Posterior cingulate gyrus (tissue), 11 donors: ENCODE data around the gene PEAR1.

Source experiments
- DNase-seq, 10 donors: peaks; one replicate each; pipeline versions ENCODE4 v3.0.0 to v3.0.0-alpha.2; 2020 to 2021; ENCODE audit warnings: mixed read lengths in 3 of 10
- intact Hi-C: fragments of 100-400 bp; cut with DNase I; formaldehyde crosslinking; loops from one replicate; pipeline ENCODE4 v1.15.1; 2023

The PEAR1 gene

DNA sequence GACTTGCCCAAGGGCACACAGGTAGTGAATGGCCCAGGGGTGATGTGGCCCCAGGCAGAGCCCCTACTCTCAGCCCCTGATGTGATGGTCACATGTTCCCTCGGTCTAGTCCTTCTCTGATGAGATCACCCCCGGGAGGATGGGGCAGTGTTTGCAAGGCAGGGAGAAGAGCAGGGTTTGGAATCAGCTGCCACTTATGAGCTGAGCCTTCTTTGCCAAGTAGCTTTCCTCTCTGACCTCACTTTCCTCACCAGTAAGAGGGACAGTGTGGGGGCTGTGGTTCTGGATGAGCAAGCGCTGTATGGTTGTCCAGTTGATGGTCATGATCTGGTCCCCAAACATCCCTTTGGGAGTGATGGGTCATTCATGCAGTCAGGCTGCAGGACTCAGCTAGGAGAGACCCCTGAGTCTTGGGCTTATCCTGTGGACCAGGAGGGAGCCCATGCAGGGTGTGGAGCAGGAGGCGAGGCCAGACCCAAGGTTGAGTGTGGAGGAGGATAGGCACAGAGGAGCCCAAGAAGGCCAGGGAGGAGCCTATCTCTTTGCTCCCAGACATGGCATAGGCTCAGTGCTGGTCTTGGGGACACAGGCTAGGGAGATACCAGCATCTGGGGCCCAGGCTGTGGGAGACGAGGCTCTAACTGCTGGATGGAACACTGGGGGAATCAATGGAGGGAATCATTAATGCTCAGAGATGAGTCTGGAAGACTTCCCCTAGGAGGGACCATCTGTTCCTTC lies 15.9 kb upstream of the PEAR1 start:
- DNase-seq, result no peak
- intact Hi-C loops, result no loop called here

DNA sequence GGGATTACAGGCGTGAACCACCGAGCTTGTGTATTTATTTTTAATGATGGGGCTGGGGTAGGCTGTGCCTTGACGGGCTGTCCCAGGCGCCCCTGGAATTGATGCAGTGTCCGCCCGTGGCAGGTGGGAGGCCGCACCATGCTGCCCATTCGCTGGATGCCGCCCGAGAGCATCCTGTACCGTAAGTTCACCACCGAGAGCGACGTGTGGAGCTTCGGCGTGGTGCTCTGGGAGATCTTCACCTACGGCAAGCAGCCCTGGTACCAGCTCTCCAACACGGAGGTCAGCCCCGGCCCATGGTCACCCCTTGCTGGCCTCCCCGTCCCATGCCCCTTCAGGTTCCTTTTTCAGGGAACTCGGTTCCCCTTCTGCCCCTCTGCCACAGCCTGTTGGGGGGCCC lies 13.6 kb upstream of the PEAR1 start:
- intact Hi-C loops, result no loop called here
- DNase-seq, result no peak

DNA sequence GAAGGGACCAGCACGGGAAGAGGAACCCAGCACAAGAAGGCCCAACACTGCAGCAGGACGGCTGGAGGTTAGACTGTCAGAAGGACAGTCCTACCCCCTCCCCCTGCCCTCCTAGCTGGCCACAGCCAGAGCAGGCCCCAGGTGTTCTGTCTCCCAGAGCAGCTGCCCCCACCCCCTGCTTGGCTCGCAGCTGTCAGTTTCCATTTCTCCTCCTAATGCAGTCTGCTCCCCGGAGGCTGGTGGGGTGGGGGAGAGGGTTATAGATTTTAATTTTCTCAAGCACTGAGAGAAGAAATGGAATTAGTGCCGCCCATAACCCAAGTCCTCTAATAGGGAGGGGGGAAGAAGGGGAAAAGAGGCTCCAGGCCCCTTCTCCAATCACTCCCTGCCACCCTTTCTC lies 13.0 kb upstream of the PEAR1 start:
- intact Hi-C loops, result no loop called here
- DNase-seq, result no peak

DNA sequence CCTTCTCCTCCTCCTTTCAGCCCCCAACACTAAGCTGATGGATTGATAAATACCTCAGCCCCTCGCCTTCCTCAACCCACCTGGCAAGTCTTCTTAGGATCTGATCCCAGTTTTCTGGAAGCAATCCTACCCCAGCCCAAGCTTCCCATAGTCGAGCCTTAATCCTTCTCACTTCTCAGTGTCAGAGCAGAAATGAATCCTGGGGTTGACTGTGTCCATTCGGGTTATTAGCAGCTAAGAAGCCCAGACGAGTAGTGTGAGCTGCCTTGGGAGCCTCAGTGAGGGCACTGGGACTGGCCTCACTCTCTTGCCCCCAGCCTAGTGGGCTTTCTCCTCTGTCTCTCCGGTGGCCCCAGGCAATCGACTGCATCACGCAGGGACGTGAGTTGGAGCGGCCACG lies 12.4 kb upstream of the PEAR1 start:
- DNase-seq, result no peak
- intact Hi-C loops, result no loop called here

DNA sequence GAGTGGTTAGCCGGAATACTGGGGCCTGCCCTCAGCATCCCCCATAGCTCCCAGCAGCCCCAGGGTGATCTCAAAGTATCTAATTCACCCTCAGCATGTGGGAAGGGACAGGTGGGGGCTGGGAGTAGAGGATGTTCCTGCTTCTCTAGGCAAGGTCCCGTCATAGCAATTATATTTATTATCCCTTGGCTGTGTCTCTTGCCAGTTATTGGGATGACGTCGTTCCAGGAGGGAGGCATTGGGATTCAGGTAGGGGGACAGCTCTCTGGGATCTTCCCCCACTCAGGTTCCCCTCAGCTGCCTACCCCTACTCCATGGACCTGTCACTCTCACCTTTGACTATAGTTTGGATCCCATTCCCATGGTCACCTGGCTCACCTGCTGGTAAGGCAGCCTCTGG lies 11.9 kb upstream of the PEAR1 start:
- no peak for DNase-seq
- intact Hi-C loops, result no loop called here

DNA sequence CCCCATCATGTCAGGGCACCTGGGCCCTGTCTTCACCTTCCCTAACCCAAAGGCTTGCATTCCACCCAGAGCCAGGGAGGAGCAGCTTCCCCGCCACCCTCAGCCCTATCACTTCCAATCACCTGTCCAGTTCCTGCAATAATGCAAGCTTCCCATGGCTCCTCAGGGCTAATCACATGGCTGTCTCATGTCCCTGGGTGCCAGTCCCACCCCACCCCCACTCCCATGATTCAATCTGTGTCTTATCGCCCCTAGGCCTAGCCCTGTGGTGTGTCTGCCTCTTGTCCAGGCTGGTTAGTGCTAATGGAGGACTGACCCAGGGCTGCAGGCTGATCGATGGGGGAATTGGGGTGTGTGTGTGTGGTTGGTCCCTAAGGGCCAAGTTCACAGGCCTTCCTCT lies 11.0 kb upstream of the PEAR1 start:
- DNase-seq, result no peak

DNA sequence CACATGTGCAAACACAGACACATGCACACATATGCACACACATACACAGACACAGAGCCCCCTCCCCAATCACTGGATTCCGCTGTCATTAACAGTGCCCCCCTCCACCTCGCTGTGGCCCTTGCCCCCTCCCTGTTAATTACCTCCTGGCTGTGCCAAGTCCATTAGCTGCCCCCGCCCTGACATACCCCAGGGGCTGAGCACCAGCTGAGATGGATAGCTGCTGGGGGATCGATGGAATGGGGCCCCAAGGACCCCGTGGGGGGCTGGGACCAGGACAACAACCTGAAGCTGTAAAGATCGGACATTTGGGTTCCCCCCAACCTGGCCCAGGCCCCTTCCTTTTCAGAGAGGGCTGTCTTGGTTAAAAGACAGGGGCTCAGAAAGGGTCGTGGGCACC lies 9.6 kb upstream of the PEAR1 start:
- no peak for DNase-seq
- intact Hi-C loops, result no loop called here

More for the DNA sequence above, 11.0 kb upstream of the PEAR1 start:
- intact Hi-C loops, result no loop called here

DNA sequence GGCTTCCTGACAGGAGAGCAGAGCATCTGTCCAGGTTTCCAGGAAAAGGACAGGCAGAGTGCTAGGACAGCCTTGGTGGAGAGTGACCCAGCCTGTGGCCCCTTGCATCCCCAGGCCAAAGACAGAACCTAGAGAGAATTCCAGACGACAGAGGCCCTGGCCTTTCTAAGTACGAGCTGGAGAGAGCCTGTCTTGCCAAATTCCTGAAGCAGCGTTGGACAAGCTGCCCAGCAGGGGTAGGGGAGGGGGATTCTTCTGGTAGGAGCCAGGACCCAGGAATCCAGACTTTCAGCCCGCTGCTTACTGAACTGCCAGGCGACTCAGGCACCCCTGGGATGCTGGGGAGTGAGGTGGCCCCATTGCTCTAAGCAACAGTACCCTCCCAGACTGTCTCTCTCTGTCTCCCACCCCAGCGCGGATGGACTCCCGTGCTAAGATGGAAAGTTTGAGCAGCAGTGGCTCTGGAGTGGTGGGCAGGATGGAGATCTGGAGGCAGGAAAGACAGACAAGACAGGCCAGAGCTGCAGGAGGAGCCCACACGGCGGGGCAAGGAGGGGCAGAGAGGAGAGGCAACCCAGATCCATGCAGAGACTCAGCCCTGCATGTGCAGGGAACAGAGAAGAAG lies 8.8 kb upstream of the PEAR1 start:
- intact Hi-C loops, result no loop called here
- no peak for DNase-seq

DNA sequence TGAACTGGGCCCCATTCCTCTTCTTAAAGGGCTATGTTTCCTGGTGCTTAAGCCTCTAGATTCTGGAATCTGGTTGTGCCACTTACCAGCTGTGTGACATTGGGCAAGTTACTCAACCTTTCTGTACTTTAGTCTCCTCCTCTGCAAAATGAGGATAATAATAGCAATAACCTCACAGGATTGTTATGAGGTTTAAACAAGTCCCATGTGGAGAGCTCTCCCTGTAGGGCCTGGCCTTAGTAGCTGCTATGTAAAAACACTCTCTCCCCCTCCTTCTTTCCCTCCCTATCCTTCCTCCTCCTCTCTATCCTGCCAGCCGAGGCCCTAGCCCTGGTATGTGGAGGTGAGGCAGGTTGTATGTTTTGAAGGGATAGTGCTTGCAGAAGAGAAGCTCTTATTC lies 8.2 kb upstream of the PEAR1 start:
- DNase-seq, result no peak
- intact Hi-C loops, result no loop called here

DNA sequence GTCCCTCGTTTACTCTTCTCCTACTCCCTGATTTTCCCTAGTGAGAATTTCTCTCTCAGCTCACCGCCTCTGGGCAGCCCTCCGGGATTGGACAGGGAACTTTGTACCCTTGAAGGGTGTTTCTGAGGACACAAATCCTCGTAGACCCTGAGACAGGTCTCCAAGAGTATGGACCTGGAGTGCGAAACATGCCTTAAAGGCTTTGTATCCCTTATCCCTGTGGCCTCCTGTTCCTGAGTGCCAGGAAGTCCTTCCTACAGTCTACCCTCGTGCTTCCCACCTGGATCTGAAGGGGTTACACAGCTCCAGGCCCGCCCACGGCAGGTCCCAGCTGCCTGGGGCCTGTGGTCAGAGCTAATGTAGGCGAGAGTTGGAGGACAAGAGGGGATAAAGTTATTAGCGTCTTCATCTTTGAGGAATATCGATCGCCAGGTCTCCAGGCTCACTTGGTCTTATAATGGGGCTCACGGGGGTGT lies 7.6 kb upstream of the PEAR1 start:
- intact Hi-C loops, result no loop called here
- DNase-seq, result no peak

DNA sequence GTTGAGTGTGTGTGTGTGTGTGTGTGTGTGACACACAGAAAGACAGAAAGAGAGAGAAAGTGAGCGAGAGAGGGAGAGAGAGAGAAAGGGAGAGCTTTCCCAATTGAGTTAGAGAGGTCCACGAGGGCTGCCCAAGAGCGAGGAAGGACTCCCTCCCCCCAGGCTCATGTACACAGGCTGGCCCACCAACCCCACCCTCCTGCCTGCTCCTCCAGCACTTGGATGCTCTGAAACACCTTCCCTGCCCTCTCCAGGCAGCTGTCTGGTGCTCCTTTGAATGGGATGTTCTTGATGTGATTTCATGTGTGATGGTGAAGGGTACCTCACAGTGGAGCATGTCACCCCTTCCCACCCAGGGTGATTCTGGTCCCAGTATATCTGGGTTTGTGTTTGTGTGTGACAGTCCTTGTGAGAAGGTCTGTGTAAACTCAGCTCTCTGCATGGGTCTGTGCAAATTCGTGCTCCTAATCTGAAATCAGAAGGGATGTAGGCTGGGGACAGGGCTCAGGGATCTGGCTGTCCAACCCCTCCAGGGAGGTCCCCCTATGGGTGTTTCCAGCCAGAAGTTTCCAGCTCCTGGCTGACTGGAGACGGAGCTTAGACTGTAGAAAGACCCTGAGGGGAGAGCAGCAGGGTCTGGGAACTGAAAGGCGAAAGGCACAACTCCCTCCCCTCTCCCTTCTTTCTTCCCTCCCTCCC lies 6.8 kb upstream of the PEAR1 start:
- DNase-seq, result no peak
- intact Hi-C loops, result no loop called here

DNA sequence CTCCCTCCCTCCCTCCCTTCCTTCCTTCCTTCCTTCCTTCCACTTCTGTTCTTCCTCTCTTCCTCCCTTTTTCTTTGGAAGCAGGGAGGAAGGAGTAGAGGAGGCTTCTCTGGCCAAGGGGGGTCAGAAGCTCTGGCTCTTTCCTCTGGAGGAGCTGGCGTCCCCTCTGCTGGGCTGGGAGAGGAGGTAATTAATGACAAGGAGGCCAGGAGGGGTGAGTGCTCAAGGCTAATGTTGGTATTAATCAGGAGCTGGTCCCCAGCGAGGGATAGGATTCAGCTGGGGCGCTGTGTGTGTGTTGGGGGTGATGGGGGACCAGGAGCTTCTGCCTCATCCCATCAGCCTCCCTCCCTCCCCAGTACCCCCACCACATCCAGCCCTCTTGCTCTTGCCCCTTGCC lies 6.2 kb upstream of the PEAR1 start:
- intact Hi-C loops, result no loop called here
- no peak for DNase-seq

DNA sequence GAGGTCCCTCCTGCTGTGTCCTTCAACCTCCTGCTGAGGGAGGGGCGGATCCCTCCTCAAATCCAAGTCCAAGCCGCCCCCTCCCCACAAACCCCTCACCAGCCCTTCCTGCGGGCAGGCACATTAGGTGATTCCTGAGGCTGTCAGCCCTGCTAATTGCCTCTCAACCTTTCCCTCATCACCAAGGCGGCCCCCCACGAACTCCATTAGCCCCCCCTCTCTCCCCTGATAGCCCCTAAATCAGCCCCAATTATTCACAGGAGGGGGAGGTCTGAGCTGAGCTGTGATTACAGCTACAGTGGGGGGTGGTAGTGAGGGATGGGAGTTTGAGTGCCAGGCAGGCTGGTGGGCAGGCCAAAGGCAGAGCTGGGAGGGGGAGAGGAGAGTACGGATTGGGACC lies 5.8 kb upstream of the PEAR1 start:
- intact Hi-C loops, result no loop called here
- no peak for DNase-seq

DNA sequence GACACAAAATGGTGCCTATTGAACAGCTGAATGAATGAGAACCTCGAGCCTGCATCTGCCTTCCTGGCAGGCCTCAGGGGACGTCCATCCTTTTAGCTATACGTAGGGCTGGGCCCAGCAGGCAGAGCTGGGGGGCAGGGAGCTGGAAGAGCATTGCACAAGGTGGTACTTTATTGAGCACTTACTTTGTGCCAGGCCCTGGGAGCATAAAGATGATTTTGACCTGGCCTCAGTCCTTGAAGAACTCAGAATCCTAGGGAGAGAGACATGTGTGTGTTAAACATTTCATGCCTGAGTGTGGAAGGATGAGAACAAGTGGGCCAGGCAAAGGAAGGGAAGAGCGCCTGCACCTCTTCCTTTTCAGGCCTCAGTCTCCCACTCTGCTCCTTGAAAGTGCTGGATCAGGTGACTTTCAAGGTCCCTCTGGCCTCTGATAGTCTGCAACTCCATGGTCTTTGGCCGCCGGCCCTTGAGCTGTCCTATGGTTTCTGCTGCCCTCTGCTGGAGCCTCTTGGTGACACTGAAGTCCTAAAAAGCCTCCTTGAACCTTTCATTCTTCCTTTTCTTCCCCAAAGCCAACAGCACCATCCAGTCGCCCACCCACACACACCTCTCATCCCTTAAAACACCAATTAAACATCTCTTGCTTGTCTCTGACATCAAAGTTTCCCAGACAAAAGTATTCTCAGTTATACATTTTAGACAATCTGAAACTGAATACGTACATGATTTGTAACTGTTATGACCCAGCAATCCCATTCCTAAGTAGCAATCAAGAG lies 3.5 kb upstream of the PEAR1 start:
- intact Hi-C loops, result loop anchor here (5.0 to 10.0 kb wide), 2 partner anchors 55 to 93 kb away; no protein-coding TSS in a partner anchor
- DNase-seq, result peak; percentile 59 to 97 (median 83)

DNA sequence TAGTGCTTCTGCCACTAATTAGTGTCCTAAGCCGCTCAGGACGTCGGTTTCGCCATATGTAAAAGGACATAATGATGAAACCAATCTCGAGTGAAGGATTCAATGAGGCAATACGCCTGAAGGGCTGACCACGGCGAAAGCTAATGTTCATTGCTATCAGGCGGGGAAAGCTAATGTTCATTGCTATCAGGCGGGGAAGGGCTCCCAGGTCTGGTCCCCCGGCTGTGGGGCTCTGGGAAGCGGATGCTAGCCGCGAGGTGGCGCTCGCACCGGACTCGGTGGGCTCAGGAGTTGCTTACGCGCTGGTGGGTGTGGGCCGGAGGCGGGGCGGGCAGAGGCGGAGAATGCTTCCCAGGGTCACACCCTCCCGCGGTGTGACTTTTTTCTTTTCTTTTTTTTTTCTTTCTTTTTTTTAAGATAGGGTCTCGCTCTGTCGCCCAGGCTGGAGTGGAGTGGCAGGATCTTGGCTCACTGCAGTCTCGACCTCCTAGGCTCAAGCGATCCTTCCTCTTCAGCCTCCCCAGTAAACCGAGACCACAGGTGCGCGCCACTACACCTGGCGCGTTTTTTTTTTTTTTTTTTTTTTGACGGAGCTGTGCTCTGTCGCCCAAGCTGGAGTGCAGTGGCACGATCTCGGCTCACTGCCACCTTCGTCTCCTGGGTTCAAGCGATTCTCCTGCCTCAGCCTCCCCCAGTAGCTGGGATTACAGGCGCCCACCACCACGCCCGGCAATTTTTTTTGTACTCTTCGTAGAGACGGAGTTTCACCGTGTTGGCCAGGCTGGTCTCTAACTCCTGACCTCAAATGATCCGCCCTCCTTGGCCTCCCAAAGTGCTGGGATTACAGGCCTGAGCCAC lies 1.1 kb upstream of the PEAR1 start:
- intact Hi-C loops, result loop anchor here (2.0 to 10.0 kb wide), 3 partner anchors 28 to 95 kb away; partner anchors contain the start of gene LRRC71
- DNase-seq, result peak; percentile 46 to 97 (median 82)

DNA sequence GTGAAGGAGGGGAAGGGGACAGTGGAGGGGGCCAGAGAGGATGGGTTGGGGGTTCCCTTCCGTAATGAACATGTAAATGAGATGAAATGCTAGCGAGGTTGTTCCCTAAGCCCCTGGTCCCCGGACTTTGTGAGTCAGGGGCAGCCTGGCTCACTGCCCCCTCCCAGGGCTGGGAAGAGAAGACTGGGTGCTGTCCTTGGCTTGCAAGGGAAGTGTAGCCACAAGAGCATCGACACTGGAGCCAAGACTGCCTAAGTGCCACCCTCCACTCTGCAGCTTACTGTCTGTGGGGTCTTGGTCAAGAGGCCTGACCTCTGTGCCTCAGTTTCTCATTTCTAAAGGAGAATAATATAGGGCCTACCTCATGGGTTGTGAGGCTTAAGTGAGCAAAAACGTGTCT lies 483 bp downstream of the PEAR1 start:
- DNase-seq, result peak in 3 of 10 donors; percentile 15 to 56 (median 45)
- intact Hi-C loops, result loop anchor here (5.0 to 10.0 kb wide), 2 partner anchors 59 to 97 kb away; no protein-coding TSS in a partner anchor

DNA sequence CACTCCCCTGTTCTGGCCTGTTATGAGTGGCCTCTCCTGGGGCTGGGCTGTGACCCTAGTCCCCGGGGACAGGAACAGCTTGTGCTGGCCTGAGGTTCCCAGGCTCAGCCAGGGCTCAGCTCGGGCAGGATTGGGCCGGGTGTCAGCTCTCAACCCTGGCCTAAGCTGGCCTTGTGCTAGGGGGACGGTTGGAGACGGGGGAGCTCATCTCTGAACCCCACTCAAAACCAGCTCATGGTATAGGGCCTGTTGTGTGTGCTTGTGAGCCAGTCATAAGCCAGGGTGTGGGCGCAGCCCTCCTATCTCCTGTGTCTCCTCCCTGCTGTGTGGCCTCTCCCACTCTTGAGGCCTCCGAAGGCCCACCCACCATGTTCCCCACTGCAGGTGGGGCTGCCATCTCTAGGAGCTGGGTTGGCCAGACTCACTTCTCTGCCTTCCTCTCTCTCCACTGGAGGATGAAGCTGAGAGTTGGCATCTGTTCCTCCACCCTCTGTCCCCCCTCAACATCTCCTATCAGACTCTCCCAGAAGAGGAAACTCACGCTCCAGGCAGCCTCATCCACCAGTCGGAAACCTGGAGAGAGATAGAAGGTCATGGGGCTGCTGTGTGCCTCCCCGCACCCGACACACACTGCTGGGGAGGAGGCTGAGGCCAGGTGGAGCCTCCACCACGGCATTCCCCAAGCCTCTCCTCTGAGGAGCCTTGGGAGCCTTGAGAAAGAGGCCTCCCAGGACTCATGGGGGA lies 1.4 kb downstream of the PEAR1 start:
- intact Hi-C loops, result loop anchor here (5.0 to 10.0 kb wide), 2 partner anchors 60 to 98 kb away; no protein-coding TSS in a partner anchor
- DNase-seq, result peak in 3 of 10 donors; percentile 28 to 67 (median 61)

DNA sequence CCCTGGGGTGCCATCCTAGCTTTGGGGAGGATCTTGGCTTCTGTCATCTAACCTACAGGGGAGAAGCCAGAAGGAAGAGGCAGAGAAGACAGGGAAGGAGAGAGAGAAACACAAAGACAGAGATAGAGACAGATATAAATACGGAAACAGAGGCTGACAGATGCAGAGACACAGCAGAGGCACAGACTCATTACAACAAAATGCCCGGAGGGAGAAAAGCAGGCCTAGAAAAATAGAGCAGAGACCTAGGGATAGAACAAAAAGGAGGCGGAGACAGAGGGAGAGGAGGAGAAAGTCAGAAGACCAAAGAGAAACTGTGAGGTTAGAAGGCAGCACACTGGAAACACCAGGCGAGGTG lies 1.9 kb downstream of the PEAR1 start:
- intact Hi-C loops, result loop anchor here (10.0 kb wide), 1 partner anchor 61 kb away; no protein-coding TSS in a partner anchor
- peak in 1 of 10 donors; percentile 7 for DNase-seq

DNA sequence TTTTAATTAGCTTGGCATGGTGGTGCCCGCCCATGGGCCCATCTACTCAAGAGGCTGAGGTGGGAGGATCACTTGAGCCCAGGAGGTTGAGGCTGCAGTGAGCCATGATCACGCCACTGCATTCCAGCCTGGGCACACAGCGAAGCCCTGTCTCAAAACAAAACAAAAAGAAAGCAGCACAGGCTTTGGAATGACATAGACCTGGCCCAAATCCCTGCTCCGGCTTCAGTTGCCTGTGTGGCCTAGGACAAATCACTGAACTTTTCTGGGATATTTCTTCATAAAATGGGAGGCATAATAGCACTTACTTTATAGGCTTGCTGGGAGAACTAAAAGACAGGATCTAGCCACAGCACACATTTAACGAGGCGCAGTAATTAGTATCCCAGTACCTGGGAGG lies 2.4 kb downstream of the PEAR1 start:
- peak in 1 of 10 donors; percentile 39 for DNase-seq
- intact Hi-C loops, result loop anchor here (10.0 kb wide), 1 partner anchor 61 kb away; no protein-coding TSS in a partner anchor
